ENCODE measurements around the gene MFNG.

DNA sequence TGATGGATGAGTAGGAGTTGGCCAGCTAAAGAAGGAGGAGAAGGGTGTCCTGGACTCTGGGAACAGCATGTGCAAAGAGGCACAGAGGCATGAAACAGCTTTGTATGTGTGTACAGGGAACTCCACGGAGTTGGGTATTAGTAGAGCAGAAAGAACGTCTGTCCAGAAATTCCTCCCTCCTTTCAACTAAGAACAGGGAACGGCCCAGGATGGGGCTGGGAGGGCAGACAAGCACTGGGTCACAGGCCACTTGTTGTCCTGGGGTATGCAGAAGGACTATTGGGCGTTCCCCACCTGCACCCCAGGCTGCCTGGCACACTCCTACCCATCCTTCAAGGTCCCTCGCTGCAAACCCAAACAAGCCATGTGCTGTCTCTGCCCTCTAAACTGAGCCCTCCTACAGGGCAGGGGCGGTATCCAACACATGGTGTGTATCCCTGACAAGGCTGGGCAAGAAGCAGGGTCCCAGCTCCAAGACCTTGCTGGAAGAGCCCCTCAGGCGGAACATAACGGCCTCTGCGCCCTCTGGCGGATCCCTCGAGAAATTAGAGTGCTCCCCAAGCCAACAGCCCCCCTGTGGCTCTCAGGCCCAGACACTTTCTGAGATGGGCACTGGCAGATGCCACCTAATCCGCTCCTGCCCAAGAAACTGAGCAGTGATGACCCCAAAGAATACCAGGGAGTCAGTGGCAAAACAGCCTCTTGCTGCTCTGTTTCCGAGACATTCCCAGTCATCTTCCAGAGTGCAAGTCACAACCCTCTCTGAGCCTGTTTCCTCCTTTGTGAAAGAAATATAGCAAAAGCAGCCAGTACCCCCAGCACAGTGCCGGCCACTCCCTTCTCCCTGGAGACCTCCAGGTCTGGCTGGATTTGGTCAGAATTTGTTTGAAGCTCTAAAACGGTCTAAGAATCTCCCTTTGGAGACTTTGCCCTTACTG, 57.3 kb downstream of the MFNG start:
- TF ChIP-seq, protein P1, sequence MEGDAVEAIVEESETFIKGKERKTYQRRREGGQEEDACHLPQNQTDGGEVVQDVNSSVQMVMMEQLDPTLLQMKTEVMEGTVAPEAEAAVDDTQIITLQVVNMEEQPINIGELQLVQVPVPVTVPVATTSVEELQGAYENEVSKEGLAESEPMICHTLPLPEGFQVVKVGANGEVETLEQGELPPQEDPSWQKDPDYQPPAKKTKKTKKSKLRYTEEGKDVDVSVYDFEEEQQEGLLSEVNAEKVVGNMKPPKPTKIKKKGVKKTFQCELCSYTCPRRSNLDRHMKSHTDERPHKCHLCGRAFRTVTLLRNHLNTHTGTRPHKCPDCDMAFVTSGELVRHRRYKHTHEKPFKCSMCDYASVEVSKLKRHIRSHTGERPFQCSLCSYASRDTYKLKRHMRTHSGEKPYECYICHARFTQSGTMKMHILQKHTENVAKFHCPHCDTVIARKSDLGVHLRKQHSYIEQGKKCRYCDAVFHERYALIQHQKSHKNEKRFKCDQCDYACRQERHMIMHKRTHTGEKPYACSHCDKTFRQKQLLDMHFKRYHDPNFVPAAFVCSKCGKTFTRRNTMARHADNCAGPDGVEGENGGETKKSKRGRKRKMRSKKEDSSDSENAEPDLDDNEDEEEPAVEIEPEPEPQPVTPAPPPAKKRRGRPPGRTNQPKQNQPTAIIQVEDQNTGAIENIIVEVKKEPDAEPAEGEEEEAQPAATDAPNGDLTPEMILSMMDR (IDR thresholded peaks at IDR 0.05), result peak; percentile 69
- no peak for TF ChIP-seq EZH2 (IDR thresholded peaks at IDR 0.05; ENCODE audit: borderline replicate concordance, insufficient read depth, low read depth, low read length, poor library complexity, severe bottlenecking)

Data from B cell (primary cell).